CD4-positive, alpha-beta T cell treated with Interleukin-15 for 4 hours (primary cell): ENCODE data around the gene AJAP1.

Experiments used
- DNase-seq: peaks from one replicate; pipeline ENCODE4 v3.0.0-alpha.2; 2020; ENCODE audit warnings: low spot score

AJAP1 gene

DNA sequence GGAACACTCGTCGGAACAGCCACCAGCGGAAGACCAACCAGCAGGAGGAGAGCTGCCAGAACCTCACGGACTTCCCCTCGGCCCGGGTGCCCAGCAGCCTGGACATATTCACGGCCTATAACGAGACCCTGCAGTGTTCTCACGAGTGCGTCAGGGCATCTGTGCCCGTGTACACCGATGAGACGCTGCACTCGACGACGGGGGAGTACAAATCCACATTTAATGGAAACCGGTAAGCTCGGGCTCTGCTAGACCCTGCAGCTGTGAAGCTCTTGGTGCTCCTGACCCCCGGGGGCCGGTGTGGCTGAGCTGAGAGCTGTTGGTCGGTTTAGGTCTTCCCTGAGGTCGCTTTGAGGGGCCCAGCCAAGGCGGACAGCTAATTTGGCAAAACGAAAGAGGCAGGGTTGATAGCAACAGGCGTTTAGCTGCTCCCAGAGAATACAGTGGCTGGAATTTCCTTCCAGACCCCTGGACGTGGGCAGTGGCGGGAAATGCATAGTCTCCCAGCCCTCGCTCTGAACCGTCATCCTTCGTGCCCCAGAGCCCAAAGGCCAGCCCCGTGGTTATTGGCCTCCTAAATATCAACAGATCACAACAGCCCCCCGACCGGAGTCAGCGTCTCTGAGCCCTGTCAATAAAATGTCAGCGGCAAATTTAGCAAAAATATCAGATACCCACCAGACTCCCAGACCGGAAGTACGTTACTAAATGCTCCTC lies 118.0 kb downstream of the AJAP1 start:
- DNase-seq, result no peak

DNA sequence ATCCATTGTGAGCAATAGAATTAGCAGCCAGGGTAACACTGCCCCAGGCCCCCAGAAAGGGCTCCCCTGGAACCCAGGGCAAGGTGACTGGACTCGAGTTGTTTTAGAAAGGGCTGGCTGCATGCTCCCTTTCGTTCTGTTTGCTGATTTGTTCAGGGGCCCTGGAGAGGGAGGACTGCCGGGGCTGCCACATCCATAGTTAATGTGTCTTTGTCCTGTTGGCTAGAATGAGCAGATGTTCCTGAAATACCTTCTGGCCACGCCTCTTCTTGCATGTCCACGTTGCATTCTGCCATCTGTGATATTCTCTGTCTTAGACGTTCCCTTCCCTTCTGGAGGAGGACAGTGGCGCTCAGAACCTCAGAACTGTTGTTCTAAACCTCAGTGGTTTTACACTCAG lies 118.8 kb downstream of the AJAP1 start:
- DNase-seq, result no peak

DNA sequence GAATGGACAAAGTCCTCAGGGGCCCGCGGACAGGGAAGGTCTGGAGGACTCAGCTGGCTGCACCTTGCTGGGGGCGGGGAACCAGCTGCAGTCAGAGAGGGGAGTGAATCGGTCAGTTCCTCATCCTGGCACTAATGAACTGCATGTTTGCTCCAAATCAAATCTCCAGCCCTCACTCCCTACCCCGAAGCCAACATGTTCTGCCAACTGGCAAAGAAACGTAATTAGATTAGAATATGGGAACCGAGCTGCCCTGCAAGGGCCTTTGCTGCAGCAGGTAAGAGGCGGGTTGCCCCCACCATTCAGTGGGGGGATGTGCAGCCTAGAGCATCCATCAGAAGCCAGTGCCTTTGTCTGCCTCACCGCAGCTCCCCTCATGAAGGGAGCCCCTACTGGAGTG lies 121.1 kb downstream of the AJAP1 start:
- no peak for DNase-seq

DNA sequence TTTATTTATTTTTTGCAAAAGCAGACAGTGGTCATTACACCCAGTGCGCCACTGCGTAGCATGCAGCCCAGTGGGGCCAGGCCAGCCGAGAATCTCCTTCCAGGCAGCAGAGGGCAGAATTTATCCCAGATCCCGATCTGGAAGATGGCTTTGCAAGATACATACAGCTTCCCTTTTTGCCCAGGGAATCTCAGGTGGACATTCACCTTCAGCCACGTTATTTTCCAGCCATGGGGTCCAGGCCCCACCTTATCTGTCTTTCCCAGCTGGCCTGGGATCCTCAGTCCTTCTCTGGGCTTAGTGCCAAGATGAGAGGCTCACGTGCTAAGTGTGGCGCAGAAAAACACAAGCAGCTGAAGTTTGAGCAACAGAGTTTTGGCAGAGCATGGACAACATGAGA lies 123.6 kb downstream of the AJAP1 start:
- no peak for DNase-seq

DNA sequence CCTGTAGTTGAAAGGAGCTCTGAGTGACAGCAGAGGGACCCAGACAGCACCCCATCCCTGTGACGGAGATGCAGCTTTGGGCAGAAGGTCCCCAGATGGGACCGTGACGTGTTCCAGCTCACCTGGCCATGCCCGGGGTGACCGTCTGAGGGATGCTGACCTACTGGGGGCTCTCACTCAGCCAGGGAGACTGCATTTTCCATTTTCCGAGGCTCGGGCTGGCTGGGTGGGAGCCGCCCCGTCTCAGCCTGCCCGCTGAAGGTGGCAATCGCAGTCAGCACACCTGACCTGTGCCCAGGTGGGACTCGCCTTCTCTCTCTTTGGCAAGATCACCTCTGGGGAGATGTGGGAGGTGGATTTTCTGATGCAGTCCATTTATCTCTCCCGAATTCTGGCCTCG lies 127.2 kb downstream of the AJAP1 start:
- no peak for DNase-seq

DNA sequence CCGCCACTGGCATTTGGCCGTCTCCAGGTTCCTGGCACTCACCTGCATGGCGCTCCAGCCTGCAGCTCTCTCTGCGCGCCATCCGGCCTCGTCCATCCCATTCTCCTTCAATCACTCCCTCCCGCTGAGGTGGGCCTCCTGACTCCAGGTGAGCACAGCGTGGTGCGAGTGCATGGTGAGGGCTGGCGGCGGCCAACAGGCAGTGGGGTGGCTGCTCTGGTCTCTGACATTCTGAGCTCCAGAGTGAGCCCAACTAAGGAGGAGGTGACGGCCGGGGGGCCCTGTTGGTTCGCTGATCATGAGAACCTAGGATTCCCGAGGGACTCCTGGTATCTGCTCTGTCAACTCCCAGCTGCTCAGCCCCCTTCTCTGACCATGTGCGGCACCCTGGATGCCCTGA lies 130.4 kb downstream of the AJAP1 start:
- DNase-seq, result no peak

DNA sequence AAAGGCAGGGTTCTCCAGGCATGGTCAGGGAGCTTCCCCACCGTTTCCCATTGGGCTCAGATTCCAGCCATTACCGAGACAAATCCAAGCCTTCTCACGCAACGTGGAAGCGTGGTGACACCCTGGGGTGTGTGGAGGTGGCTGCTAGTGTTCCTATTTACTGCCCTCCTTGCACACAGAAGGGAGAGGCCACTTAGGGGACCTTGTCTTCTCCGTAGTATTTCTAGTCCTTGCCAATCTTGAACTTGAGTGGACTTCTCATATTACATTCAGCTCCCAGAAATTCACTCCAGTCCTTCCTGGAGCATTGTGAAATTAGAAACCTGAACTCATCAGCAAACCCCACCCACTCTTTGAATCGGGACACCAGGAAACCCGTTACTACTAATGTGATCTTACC lies 131.6 kb downstream of the AJAP1 start:
- no peak for DNase-seq

DNA sequence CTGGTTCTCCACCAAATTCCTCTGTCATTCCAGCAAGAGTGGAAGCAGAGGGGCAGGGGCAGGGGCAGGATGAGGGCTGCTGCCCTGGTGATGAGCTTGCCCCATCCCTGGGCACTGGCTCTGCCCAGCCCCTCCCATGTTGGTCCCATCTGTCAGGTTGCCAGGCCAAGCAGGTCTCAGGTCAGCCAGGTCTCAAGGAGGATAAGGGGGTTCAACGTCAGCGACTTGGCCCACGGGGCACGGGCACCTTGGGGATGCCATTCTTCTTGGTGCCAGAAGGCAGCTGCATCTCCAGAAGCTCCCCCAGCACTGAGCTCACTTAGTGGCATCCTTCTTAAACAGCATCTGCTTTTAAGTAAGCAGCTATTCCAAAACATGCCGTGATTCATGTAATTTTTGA lies 133.1 kb downstream of the AJAP1 start:
- DNase-seq, result no peak

DNA sequence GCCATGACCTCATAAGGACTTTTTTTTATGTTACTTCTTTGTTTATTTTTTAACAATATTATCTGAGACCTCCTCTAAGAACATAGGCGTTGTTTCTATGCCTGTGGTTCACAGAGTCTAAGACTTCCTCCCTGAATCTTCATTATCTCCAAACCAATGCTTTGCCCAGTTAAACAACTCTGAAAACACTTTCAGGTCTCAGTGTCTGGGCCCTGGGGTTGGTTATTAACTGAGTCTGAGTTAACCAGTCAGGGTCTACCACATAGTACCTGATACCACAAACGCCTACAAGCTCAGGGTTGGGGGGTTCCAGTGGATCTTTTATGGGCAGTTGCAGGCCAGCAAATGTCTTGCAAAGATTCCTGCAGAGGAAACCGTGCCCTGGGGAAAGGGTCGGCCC lies 138.2 kb downstream of the AJAP1 start:
- no peak for DNase-seq

DNA sequence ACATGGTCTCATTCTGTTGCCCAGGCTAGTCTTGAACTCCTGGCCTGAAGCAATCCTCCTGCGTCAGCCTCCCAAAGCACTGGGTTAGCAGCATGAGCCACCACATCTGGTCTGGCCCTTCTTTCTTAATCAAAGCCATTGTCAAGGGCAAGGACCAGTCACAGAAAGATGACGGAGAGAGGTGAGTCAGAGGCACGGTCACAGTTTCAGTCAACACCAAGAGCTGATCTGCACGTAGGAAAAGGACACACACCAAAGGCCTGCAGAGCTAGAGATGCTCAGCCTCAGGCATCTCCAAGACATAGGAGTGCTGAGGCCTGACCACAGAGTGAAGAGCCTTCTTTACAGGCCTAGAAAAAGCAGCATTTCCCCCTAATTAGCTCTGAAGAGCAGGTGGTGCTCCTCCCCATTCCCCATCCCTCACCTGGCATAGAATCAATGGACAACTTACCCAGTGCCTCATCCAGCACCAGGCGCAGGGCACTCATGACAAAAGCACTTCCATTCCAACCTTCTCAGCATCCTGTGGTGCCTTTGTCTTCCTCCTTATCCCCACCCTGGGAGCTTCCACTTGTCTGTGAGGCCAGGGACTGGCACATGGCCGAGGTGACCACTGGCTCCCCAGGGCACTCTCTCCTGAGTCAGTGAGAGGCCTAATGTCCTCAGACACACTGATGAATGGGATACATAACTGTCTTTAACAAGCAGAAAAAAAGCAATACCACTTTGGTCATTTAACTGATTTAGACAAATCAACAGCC lies 139.8 kb downstream of the AJAP1 start:
- no peak for DNase-seq

DNA sequence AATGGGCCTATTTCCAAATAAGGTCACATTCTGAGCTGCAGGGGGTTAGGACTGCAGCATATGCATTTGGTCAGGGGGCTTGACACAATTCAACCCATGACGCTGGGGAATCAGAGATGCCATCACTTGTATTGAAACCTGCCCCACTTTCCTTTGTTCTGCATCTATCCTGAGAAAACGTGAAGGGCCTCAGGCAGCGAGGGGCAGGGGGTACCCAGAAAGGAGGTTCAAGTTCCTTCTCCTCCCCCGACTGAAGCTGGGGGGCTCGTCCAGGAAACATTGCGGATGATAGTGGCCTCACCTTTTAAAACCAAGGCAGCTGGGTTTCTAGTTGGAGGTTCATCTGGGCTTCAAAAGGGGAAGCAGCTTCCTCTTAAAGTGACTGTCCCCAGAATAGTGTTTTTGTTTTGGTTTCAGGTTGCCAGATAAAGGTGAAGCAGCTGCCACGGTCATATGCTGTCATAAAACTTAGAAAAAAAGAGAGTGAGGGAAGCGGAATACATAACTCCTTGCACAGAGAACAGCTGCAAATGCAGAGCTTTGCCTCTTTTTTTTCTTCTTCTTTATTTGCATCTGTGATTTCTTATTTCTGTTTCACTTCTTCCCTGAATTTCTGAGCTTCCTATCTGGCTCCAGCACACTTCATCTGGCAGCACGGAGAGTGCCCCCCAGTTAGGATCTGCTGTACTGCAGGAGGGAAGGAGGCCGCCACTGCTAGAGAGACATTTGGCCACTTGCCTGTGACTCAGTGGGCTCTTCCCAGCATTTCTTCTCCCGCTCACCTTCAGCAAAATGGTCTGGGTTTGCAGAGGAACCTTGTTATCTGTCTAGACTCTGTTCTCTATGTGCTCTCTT lies 142.0 kb downstream of the AJAP1 start:
- no peak for DNase-seq

DNA sequence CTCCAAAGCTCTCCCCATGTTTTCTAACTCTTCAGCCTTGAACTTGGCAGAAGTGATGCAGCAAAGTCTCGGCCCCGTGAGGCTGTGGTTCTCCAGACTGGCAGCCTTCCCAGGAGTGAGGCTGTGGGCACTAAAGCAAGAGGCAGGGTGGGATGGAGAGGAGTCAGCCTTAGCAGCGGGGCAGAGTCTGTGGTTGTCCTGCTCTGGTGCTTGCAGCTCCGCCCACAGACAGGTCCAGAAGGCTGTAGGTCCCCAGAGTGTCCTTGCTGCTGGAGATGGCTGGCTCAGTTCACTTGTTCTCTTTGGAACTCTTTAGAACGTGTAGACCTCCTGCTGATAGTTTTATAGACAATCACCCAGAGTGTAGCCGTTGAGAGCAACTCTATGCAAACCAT lies 142.6 kb downstream of the AJAP1 start:
- DNase-seq, result no peak

DNA sequence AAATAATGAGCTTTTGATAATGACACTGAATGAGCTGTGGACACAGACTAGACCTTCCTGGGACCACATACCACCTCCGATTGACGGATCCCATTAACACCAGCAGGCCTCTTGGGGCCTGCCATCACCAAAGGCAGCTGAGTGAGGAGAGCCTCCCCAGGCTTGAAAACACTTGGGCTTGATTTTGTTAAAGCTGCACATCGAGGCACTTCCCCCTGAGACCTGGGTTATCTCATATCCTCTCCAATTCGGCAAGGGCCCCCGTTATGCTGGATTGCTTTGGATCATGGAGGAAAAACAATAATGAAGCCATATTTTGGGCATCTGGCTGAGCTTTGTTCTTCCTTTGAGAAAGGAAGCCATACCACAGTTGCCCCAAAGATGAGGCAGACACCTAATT lies 143.0 kb downstream of the AJAP1 start:
- no peak for DNase-seq

DNA sequence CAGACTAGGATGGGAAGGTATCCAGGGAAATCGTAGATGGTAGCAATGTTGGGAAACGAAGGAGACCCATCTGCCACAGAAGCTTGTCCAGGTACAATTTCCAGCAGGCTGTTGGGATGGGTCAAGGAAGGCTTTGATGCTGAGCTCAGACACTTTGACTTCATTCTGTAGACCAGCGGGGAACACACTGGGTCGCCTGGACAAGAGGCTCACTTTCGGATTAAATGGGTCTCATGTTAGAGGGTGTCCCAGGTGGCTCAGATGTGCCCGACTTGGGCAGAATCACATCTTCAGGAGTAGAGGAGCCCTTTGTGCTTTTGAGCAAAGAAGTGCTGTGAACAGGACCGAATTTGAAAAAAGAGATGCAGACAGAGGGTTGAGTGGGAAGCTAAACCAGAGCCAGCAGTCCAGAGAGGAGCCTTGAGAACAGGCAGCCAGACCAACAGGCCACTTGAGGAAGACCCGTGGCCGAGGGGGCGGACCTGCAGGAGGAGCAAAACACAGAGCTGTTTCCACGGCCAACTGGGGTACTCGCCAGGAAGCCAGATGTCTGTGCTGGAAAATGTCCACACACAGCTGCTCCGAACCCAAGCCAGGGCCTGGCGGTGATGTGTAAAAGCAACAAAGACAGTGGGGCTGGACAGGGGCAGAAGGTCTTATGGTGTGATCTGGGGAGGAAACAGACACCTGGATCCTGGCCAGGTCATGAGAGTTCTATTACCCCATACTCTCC lies 146.9 kb downstream of the AJAP1 start:
- no peak for DNase-seq

DNA sequence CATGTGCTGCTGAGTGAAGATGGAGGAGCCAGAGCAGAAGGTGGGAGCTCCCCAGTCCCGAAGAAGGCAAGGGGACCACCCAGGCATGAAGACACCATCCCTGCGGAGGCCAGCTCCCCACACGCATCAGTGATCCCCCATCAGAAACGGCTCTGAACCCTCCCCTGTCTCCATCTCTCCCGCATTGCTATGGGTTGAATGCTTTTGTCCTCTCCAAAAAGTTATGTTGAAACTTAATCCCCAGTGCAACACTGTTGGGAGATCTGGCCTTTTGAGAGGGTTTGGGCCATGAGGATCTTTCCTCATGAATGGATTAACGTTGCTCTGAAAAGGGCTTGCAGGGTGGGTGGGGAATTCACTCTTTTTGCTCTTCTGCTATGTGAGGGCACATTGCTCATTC lies 147.6 kb downstream of the AJAP1 start:
- DNase-seq, result no peak

DNA sequence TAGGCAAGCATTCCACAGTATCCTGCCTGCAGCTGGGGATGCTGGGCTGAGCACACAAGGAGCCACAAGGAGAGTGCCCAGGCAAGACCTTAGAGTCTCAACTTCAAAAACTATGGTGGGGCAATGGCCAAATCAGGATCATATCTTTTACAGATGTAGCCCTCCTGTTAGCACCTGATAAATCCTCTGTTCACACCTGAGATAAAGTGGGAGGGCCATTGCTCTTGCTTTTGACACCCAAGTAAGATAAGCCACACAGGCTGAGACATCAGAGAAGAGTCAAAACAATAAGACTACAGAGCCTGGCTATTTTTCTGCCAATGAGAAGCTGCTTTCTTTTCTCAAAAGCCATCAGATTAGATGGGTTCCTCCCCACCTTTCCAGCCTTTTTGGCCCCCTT lies 148.9 kb downstream of the AJAP1 start:
- no peak for DNase-seq

DNA sequence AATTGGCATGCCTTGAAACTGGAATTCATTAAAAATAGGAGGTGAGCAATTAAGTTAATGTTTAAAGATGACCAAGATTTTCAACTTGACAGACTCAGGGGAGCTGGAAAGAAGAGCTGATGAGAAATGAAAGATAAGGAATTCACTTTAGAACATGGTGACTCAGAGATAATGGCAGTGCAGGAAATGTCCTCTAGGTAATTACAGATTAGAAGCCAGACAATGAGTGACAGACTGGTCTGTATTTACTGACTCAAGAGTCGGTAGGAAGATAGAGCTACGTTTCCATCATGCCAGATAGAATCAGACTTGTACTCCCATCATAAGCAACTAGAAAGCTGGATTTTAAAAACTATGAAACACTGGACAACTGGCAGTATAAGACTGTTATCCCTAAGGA lies 151.6 kb downstream of the AJAP1 start:
- no peak for DNase-seq

DNA sequence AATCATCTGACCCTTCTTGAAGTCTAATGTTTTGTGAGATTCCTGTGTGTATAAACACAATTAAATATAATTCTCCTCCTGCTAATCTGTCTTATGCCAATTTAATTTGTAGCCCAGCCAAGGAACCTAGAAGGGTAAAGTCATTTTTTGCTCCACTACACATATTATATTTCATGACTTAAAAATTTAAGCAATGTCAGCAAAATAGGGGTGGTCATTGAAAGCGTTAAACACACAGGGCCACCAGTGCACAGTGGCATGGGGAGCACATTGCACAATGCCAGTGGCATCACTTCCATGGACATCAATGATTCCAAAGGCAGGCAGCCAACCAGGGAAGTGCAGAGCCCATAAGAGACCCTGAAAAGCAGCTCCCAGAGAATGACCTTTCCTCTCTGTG lies 166.1 kb downstream of the AJAP1 start:
- no peak for DNase-seq

DNA sequence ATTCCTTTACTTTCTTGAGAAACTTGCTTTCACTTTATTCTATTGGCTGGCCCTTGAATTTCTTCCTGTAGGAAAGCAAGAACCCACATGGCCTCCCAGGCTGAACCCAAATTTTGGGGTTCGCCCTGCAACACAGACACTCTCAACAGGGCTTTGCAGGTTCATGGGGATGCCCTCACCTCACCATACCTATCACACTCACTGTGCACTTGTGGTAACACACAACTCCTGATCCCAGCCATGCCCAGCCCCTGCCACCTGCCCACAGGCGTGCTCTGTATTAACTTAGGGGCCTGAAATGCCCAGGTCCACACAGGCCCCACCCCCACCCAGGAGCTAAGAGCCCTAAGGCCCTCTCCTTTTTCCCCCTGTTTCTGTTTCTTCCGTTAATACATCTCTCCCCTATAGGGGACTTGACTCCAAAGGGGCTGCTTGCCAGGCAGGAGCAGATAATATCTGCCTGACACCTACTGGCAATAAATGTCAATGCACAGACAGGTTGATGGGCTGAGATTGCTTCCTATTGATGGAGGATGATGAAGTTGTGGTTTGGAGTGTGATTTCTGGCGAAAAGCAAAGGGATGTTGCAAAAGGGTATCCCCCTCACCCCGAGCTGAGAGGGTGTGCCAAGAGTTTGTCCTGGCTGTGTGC lies 171.5 kb downstream of the AJAP1 start:
- no peak for DNase-seq

DNA sequence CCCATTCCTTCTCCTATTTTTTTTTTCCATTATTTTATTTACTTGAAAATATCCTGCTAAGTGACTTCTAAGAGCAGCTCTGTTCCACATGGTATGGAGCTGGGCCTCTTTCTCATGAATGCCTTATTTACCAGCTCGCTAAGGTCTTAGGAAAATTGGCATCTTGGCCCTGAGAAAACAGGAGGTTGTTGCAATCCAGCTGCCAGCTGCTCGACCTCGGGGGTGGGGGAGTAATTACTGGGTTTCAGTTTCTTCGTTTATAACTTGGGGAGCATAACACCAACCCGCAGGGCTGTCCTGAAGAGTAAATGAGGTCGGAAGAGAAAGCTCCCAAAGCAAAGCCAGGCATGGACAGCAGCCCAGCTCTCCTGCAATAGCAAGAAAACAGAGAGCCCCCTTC lies 176.3 kb downstream of the AJAP1 start:
- DNase-seq, result no peak

DNA sequence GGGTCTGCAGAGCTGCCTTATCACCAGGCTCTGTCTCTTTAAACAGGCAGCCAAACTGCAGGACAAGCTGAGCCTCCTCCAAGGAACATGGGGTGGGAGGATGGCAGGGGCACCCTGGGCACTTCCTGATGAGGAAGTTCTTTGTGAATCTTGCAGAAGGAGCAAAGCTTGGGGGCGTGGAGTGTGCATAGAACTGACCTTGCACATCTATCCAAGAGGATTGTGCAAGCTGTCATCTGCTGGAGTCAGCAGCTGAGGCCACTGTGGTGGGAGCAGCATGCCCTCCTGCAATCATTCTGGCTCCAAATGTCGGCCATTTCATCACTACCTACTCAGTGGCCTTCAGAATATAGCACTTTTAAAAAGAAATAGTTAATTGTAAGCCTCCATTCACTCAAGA lies 182.2 kb downstream of the AJAP1 start:
- DNase-seq, result no peak
